Thoracic aorta (tissue), 2 donors: ENCODE results near the gene COP1. TPM values are rescaled to one million over a fixed set of nuclear protein-coding genes. Genes with fewer than 3 reads are reported as not detected.

Experiments
- ATAC-seq: fragments of 150-250 bp; one replicate; pipeline ENCODE4 v1.8.0; 2017; ENCODE audit warnings: low read depth; ENCODE audit not compliant: insufficient number of reproducible peaks, low FRiP score
- DNase-seq: peaks from one replicate; pipeline ENCODE4 v3.0.0-alpha.2; 2020; ENCODE audit warnings: low spot score
- H3K27ac ChIP-seq, 2 donors: fragments of 200-600 bp; sonication (generic); 1 replicate in 1 of 2; 2 replicates in 1 of 2; pipeline ENCODE4 v1.5.1; 2016; ENCODE audit warnings: mild to moderate bottlenecking in 2 of 2, moderate library complexity in 2 of 2
- H3K27me3 ChIP-seq: fragments of 200-600 bp; sonication (generic); replicated peaks from 2 replicates; pipeline ENCODE4 v1.6.0; 2016; ENCODE audit warnings: mild to moderate bottlenecking; ENCODE audit not compliant: insufficient read depth
- H3K36me3 ChIP-seq: fragments of 200-600 bp; sonication (generic); one replicate; pipeline ENCODE4 v1.5.1; 2016
- H3K4me1 ChIP-seq, 2 donors: fragments of 200-600 bp; sonication (generic); 1 replicate in 1 of 2; 2 replicates in 1 of 2; pipeline versions ENCODE4 v1.5.1 to v1.6.0; 2016; ENCODE audit warnings: low read depth in 2 of 2, mild to moderate bottlenecking in 1 of 2; ENCODE audit not compliant: control insufficient read depth in 1 of 2
- H3K4me3 ChIP-seq: fragments of 200-600 bp; sonication (generic); 2 replicates; pipeline ENCODE4 v1.5.1; 2016; ENCODE audit warnings: mild to moderate bottlenecking
- H3K9me3 ChIP-seq: fragments of 200-600 bp; sonication (generic); 2 replicates; pipeline ENCODE4 v1.5.1; 2016
- CTCF ChIP-seq: fragments of 200-600 bp; sonication (generic); IDR thresholded peaks from one replicate; pipeline ENCODE4 v1.5.1; 2019; ENCODE audit warnings: antibody characterized with exemption
- total RNA-seq, 2 donors: library from RNA; depleted of rRNA; stranded (reverse); fragments of >200 nt; gene quantifications; one replicate each; pipeline versions ENCODE4 v1.1.0 to v1.2.3, GENCODE V29; 2016

The COP1 gene
- total RNA-seq, 2 donors from 2014 or later = 62.2 to 68.6 TPM

GRCh38 chr1:176142973-176143372, 64.1 kb downstream of the COP1 start:
- TF ChIP-seq CTCF = no peak
- Histone ChIP-seq H3K4me1 (no peaks in the 10 kb centered on the region), H3K27me3 (no peaks in the 10 kb centered on the region), H3K27ac (no peak overlapping the region), H3K9me3 (no peaks in the 10 kb centered on the region), H3K4me3 (no peak overlapping the region), H3K36me3 (no peaks in the 10 kb centered on the region)
- DNase-seq (no peak), ATAC-seq (no peak)

- Histone ChIP-seq H3K9me3 (no peaks in the 10 kb centered on the region), H3K4me1 (peaks cover 0 to 7% of the 10 kb centered on the region in 2 donors), H3K4me3 (no peak overlapping the region), H3K36me3 (no peaks in the 10 kb centered on the region), H3K27me3 (no peaks in the 10 kb centered on the region), H3K27ac (no peak overlapping the region)
- ATAC-seq (no peak), DNase-seq (no peak)
- TF ChIP-seq CTCF = no peak
Observed at GRCh38 chr1:176141449-176141848, 65.6 kb downstream of the COP1 start.

GRCh38 chr1:176136891-176137290, 70.2 kb downstream of the COP1 start:
- H3K9me3 ChIP-seq = no peaks in the 10 kb centered on the region
- ATAC-seq = no peak
- TF ChIP-seq CTCF = no peak
- H3K36me3 ChIP-seq = no peaks in the 10 kb centered on the region
- no peaks in the 10 kb centered on the region for H3K27me3 ChIP-seq
- H3K27ac ChIP-seq = no peak overlapping the region
- H3K4me1 ChIP-seq = peaks cover 0 to 8% of the 10 kb centered on the region in 2 donors
- no peak overlapping the region for H3K4me3 ChIP-seq
- no peak for DNase-seq

- Histone ChIP-seq H3K9me3 (no peaks in the 10 kb centered on the region), H3K36me3 (no peaks in the 10 kb centered on the region), H3K27me3 (no peaks in the 10 kb centered on the region), H3K4me1 (peaks cover 0 to 8% of the 10 kb centered on the region in 2 donors), H3K27ac (no peak overlapping the region), H3K4me3 (no peak overlapping the region)
- DNase-seq = no peak
- no peak for ATAC-seq
- TF ChIP-seq CTCF = no peak
Observed at GRCh38 chr1:176134666-176135065, 72.4 kb downstream of the COP1 start.

GRCh38 chr1:176122282-176122681, 84.8 kb downstream of the COP1 start:
- Histone ChIP-seq H3K4me1 (no peaks in the 10 kb centered on the region), H3K27ac (no peak overlapping the region), H3K9me3 (peaks cover 4% of the 10 kb centered on the region), H3K36me3 (no peaks in the 10 kb centered on the region), H3K27me3 (no peaks in the 10 kb centered on the region), H3K4me3 (no peak overlapping the region)
- TF ChIP-seq CTCF = no peak
- DNase-seq = no peak
- no peak for ATAC-seq
